ENCODE results near the gene FBXW7. TPM values are rescaled to one million over a fixed set of nuclear protein-coding genes. Genes with fewer than 3 reads are reported as not detected.
A peak's percentile ranks its signal among the peaks of the same experiment; 100 is the strongest.

Gene FBXW7
- total RNA-seq, 4 donors from 2014 or later: 63.1 to 97.6 (median 70.7) TPM

DNA sequence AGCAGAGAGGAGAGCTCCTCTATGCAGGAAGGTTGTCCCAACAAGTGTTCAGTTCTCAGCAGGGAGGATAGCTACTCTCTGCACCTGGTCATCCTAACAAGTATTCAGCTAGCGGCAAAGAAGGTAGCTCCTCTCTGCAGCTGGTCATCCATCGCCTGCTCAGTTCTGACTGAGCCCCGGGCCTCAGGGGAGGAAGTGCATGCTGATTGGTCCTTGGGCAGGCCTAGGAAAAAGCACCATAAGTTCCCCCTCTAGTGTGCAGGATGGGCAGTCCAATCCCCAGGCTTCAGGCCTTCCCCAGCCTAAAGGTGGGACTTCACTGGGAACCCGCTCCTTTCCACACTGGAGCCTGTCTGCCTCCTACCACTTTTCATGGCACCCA lies 4.4 kb upstream of the FBXW7 start:
- no peaks in the 10 kb centered on the region for H3K27me3 ChIP-seq
- 71% methylated on average over 4 of the region's 4 CpGs for WGBS
- TF ChIP-seq EP300 (IDR thresholded peaks at IDR 0.05): no peak
- no peak for TF ChIP-seq POLR2AphosphoS5 (IDR thresholded peaks at IDR 0.05)
- TF ChIP-seq, protein P1, sequence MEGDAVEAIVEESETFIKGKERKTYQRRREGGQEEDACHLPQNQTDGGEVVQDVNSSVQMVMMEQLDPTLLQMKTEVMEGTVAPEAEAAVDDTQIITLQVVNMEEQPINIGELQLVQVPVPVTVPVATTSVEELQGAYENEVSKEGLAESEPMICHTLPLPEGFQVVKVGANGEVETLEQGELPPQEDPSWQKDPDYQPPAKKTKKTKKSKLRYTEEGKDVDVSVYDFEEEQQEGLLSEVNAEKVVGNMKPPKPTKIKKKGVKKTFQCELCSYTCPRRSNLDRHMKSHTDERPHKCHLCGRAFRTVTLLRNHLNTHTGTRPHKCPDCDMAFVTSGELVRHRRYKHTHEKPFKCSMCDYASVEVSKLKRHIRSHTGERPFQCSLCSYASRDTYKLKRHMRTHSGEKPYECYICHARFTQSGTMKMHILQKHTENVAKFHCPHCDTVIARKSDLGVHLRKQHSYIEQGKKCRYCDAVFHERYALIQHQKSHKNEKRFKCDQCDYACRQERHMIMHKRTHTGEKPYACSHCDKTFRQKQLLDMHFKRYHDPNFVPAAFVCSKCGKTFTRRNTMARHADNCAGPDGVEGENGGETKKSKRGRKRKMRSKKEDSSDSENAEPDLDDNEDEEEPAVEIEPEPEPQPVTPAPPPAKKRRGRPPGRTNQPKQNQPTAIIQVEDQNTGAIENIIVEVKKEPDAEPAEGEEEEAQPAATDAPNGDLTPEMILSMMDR (IDR thresholded peaks at IDR 0.05): no peak
- no peak for TF ChIP-seq POLR2A (IDR thresholded peaks at IDR 0.05; ENCODE audit: low read depth)
- H3K36me3 ChIP-seq: peaks cover 0 to 13% (median 10%) of the 10 kb centered on the region in 4 donors
- no peaks in the 10 kb centered on the region for H3K9me3 ChIP-seq
- peaks cover 14 to 23% (median 18%) of the 10 kb centered on the region in 4 donors for H3K4me1 ChIP-seq
- intact Hi-C loops (cut with DNase I): no loop called here
- no peak overlapping the region for H3K27ac ChIP-seq (replicated peaks in 1 of 4)
- DNase-seq (ENCODE audit: extremely low spot score): no peak
- no peak overlapping the region for H3K4me3 ChIP-seq

DNA sequence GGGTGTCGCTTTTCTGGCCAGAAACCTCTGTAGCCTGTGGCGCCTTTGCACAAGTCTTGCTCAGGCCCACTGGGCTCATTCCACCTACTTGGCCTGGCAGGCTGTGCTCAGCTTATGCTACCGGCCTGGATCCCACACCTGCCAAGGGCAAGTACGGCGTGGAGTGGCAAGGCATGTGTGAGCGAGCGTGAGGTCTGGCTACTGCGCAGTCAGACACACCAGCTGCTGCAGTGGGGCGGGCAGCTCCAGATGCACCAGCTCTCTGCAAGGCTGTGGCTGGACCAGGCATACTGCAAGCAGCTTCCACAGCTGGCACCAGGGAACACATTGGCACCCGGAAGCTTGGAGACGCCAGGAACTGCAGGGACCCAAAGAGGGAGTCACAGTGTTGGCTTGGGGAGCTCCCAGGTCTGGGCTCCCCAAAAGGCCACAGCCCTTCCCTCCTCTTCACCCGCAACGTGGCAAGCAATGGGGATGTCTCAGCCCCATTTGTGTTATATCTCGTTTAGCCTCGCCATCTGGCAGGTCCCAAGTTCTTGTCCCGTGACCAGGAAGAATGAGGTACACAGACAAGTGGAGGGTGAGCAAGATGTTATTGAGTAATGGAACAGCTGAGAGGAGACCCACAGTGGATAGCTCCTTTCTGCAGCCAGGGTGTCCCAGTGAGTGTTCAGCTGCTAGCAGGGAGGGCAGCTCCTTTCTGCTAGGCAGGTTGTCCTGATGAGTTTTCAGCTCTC lies 3.8 kb upstream of the FBXW7 start:
- H3K9me3 ChIP-seq: no peaks in the 10 kb centered on the region
- no peak overlapping the region for H3K4me3 ChIP-seq
- intact Hi-C loops (cut with DNase I): loop anchor here (10.0 kb wide), 1 partner anchor 1435 kb away; no protein-coding TSS in a partner anchor
- H3K27ac ChIP-seq (replicated peaks in 1 of 4): no peak overlapping the region
- TF ChIP-seq POLR2AphosphoS5 (IDR thresholded peaks at IDR 0.05): no peak
- no peak for TF ChIP-seq POLR2A (IDR thresholded peaks at IDR 0.05; ENCODE audit: low read depth)
- TF ChIP-seq, protein P1 (IDR thresholded peaks at IDR 0.05): no peak
- no peak for TF ChIP-seq EP300 (IDR thresholded peaks at IDR 0.05)
- H3K27me3 ChIP-seq: no peaks in the 10 kb centered on the region
- no peak for DNase-seq (ENCODE audit: extremely low spot score)
- H3K36me3 ChIP-seq: peaks cover 0 to 13% (median 10%) of the 10 kb centered on the region in 4 donors
- peaks cover 15 to 28% (median 19%) of the 10 kb centered on the region in 4 donors for H3K4me1 ChIP-seq
- 94% methylated on average over 16 of the region's 16 CpGs for WGBS

- no peak for TF ChIP-seq POLR2A (IDR thresholded peaks at IDR 0.05; ENCODE audit: low read depth)
- TF ChIP-seq POLR2AphosphoS5 (IDR thresholded peaks at IDR 0.05): no peak
- TF ChIP-seq, protein P1 (IDR thresholded peaks at IDR 0.05): no peak
- TF ChIP-seq EP300 (IDR thresholded peaks at IDR 0.05): no peak
- intact Hi-C loops (cut with DNase I): loop anchor here (10.0 kb wide), 1 partner anchor 1433 kb away; no protein-coding TSS in a partner anchor
These were observed 2.0 kb upstream of the FBXW7 start for GRCh38 chr4:152537881-152538280.

DNA sequence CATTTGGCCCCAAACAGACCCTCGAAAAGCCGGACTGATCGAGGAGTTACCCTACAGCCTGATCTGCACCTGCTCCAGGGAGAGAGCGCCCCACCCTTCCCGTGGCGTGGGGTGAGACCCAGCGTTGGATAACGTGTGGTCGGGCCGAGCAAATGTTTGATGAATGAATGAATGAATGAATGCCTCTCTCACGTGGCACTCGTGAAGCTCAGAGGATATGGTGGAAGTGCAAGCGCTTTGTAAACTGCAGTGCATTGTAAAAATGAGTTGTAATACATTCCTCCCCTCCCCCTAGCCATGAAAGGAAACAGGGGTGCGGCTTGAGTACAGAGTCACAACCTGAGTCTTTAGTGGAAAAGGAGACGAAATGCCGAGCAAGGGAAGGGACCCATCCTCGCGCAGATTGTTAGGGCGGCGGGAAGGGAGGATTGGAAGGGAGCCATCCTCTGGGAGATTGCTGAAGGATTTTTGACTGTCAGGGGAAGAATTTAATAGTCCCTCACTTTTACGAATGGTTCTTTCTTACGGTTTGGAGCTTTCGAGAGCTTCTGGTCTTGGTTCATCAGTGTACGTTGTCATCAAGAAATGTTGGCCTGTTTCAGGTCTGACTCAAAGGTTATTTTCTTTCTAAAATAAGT lies 772 bp upstream of the FBXW7 start:
- Histone ChIP-seq H3K4me3 (peak overlapping the region; percentile 97 to 99 (median 98)), H3K9me3 (no peaks in the 10 kb centered on the region), H3K36me3 (peaks cover 0 to 13% (median 10%) of the 10 kb centered on the region in 4 donors), H3K4me1 (peaks cover 44 to 59% (median 48%) of the 10 kb centered on the region in 4 donors), H3K27me3 (no peaks in the 10 kb centered on the region), H3K27ac (replicated peaks in 1 of 4) (peak overlapping the region; percentile 92 to 97 (median 97))
- intact Hi-C loops (cut with DNase I): loop anchor here (10.0 kb wide), 1 partner anchor 1432 kb away; no protein-coding TSS in a partner anchor
- TF ChIP-seq POLR2AphosphoS5 (IDR thresholded peaks at IDR 0.05): peak in 1 of 2 donors; percentile 28
- TF ChIP-seq, protein P1 (IDR thresholded peaks at IDR 0.05): no peak
- 0% methylated on average over 21 of the region's 24 CpGs for WGBS
- DNase-seq (ENCODE audit: extremely low spot score): no peak

More at GRCh38 chr4:152537881-152538280, 2.0 kb upstream of the FBXW7 start:
- Histone ChIP-seq H3K4me1 (peaks cover 32 to 47% (median 37%) of the 10 kb centered on the region in 4 donors), H3K27me3 (no peaks in the 10 kb centered on the region), H3K27ac (replicated peaks in 1 of 4) (peak overlapping the region in 1 of 4 donors; percentile 97), H3K9me3 (no peaks in the 10 kb centered on the region), H3K4me3 (no peak overlapping the region), H3K36me3 (peaks cover 0 to 13% (median 10%) of the 10 kb centered on the region in 4 donors)
- no peak for DNase-seq (ENCODE audit: extremely low spot score)
- WGBS: 81% methylated on average over 1 of the region's 1 CpG
